Subcutaneous abdominal adipose tissue (tissue), 5 donors: Measurements from ENCODE around the gene ACKR2.

ENCODE experiments used
- H3K27ac ChIP-seq: one replicate; pipeline ENCODE4 v1.7.0; 2013; ENCODE audit warnings: low read depth, mild to moderate bottlenecking, inconsistent platforms, low read length, moderate library complexity
- H3K27me3 ChIP-seq, 5 donors: one replicate each; pipeline ENCODE4 v1.7.0; 2013; ENCODE audit warnings: low read length in 5 of 5, inconsistent platforms in 1 of 5; ENCODE audit not compliant: control insufficient read depth in 5 of 5, insufficient read depth in 4 of 5
- H3K36me3 ChIP-seq, 5 donors: one replicate each; pipeline ENCODE4 v1.7.0; 2013; ENCODE audit warnings: low read length in 5 of 5; ENCODE audit not compliant: control insufficient read depth in 5 of 5, insufficient read depth in 5 of 5
- H3K4me1 ChIP-seq, 5 donors: one replicate each; pipeline ENCODE4 v1.7.0; 2013; ENCODE audit warnings: low read length in 5 of 5, mild to moderate bottlenecking in 3 of 5, moderate library complexity in 1 of 5; ENCODE audit not compliant: control insufficient read depth in 5 of 5, insufficient read depth in 5 of 5
- H3K4me3 ChIP-seq, 5 donors: one replicate each; pipeline ENCODE4 v1.7.0; 2013; ENCODE audit warnings: low read length in 5 of 5, low read depth in 1 of 5
- H3K9ac ChIP-seq, 5 donors: one replicate each; pipeline ENCODE4 v1.7.0; 2013; ENCODE audit warnings: low read length in 5 of 5, mild to moderate bottlenecking in 4 of 5, moderate library complexity in 3 of 5
- H3K9me3 ChIP-seq, 5 donors: one replicate each; pipeline ENCODE4 v1.7.0; 2013; ENCODE audit warnings: low read length in 5 of 5; ENCODE audit not compliant: control insufficient read depth in 5 of 5
- donor health status: healthy.
- donor health status: healthy.
- donor health status: healthy.
- donor health status: healthy.
- donor health status: healthy.

The ACKR2 gene

DNA sequence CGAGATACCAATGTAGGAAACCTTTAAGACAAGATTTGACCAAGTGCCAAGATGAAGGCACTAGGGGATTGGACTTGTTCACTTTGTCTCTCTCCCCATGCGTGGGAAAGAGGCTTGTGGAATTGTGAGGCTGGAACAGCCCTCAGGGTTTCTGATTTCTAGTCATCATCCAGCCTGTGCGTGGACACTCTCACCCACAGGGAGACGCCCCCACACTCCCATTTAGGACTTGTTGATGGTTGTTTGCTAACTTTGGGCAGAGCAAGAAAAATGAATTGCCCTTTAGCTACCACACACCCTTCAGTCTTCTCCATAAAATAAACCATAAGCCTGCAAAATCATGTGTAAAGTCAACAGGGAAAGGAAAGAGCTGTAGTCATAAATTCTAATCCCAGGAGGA lies 18.4 kb downstream of the ACKR2 start:
- H3K9ac ChIP-seq, result no peak overlapping the region
- H3K36me3 ChIP-seq, result no peaks in the 10 kb centered on the region
- peaks cover 0 to 31% (median 17%) of the 10 kb centered on the region in 5 donors for H3K4me1 ChIP-seq
- no peaks in the 10 kb centered on the region for H3K27me3 ChIP-seq
- peaks cover 0 to 3% (median 0%) of the 10 kb centered on the region in 5 donors for H3K9me3 ChIP-seq
- H3K4me3 ChIP-seq, result no peak overlapping the region
- peak overlapping the region; percentile 11 for H3K27ac ChIP-seq

- H3K9ac ChIP-seq, result no peak overlapping the region
- no peak overlapping the region for H3K27ac ChIP-seq
- no peaks in the 10 kb centered on the region for H3K27me3 ChIP-seq
- no peak overlapping the region for H3K4me3 ChIP-seq
- peaks cover 0 to 31% (median 17%) of the 10 kb centered on the region in 5 donors for H3K4me1 ChIP-seq
- H3K36me3 ChIP-seq, result no peaks in the 10 kb centered on the region
- peaks cover 0 to 3% (median 0%) of the 10 kb centered on the region in 5 donors for H3K9me3 ChIP-seq
These were observed 19.9 kb downstream of the ACKR2 start for GRCh38 chr3:42829083-42829627.

DNA sequence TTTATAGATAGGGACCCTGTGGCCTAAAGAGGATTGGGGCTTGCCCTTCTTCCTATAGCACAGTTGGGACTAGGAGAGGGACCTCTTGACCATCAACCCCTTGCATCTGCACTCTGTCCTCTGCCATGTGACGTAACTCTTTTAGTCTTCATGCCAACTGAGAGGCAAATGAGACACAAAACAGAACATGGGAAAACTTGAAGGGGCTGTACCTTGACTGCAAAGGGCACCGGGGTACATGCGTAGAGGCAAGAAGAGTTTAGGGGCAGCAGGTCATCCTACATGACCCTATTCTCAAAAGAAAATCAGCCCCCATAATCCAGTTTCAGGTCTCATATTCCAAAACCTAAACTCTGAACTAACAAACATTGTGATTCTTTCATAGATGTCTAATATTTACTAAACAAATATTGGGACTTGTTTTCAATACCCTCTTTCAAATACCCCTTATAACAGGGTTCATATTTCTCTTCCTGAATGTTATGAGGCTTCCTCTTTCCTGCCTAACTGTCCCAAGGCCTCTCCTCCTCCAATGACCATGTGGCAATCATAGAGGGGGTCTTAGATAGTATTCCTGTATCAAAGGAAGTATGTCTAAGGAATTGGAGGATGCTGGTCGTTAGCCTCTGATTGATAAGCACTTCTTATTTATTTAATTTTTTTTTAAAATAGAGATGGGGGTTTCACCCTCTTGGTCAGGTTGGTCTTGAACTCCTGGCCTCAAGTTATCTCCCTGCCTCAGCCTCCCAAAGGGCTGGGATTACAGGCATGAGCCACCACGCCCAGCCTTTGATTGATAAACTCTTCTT lies 20.6 kb downstream of the ACKR2 start:
- Histone ChIP-seq H3K27ac (no peak overlapping the region), H3K9ac (no peak overlapping the region), H3K9me3 (no peaks in the 10 kb centered on the region), H3K27me3 (no peaks in the 10 kb centered on the region), H3K4me3 (no peak overlapping the region), H3K4me1 (peaks cover 0 to 31% (median 17%) of the 10 kb centered on the region in 5 donors), H3K36me3 (no peaks in the 10 kb centered on the region)

GRCh38 chr3:42830437-42831320 lies 21.4 kb downstream of the ACKR2 start:
- H3K9ac ChIP-seq, result no peak overlapping the region
- H3K4me1 ChIP-seq, result peaks cover 0 to 31% (median 17%) of the 10 kb centered on the region in 5 donors
- H3K4me3 ChIP-seq, result no peak overlapping the region
- no peaks in the 10 kb centered on the region for H3K9me3 ChIP-seq
- peak overlapping the region; percentile 31 for H3K27ac ChIP-seq
- H3K27me3 ChIP-seq, result no peaks in the 10 kb centered on the region
- no peaks in the 10 kb centered on the region for H3K36me3 ChIP-seq

GRCh38 chr3:42831321-42831713 lies 22.1 kb downstream of the ACKR2 start:
- no peaks in the 10 kb centered on the region for H3K36me3 ChIP-seq
- peaks cover 0 to 35% (median 17%) of the 10 kb centered on the region in 5 donors for H3K4me1 ChIP-seq
- H3K27me3 ChIP-seq, result no peaks in the 10 kb centered on the region
- H3K27ac ChIP-seq, result peak overlapping the region; percentile 31
- H3K4me3 ChIP-seq, result no peak overlapping the region
- H3K9me3 ChIP-seq, result no peaks in the 10 kb centered on the region
- H3K9ac ChIP-seq, result no peak overlapping the region

- peaks cover 0 to 23% (median 8%) of the 10 kb centered on the region in 5 donors for H3K4me1 ChIP-seq
- no peak overlapping the region for H3K4me3 ChIP-seq
- H3K36me3 ChIP-seq, result no peaks in the 10 kb centered on the region
- no peaks in the 10 kb centered on the region for H3K9me3 ChIP-seq
- H3K27me3 ChIP-seq, result no peaks in the 10 kb centered on the region
- H3K27ac ChIP-seq, result no peak overlapping the region
- no peak overlapping the region for H3K9ac ChIP-seq
These were observed 27.2 kb downstream of the ACKR2 start for GRCh38 chr3:42836150-42837123.

DNA sequence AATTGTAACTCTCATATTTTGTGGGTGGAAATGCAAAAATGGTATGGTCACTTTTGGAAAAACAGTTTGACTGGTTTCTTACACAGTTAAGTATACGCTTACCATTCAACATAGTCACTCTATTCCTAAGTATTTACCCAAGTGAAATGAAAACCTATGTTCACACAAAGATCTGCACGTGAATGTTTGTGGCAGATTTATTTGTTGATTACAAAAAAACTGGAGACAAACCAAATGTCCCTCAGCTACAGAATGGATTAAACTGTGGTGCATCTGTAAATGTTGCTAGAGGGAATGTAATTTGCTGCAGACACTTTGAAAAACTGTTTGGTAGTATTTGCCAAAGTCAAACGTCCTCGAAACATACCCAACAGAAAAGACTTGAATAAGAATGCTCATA lies 29.3 kb downstream of the ACKR2 start:
- Histone ChIP-seq H3K4me3 (no peak overlapping the region), H3K27ac (no peak overlapping the region), H3K27me3 (no peaks in the 10 kb centered on the region), H3K36me3 (no peaks in the 10 kb centered on the region), H3K4me1 (peaks cover 0 to 14% (median 8%) of the 10 kb centered on the region in 5 donors), H3K9ac (no peak overlapping the region), H3K9me3 (no peaks in the 10 kb centered on the region)

GRCh38 chr3:42839616-42840015 lies 30.4 kb downstream of the ACKR2 start:
- Histone ChIP-seq H3K36me3 (no peaks in the 10 kb centered on the region), H3K9ac (no peak overlapping the region), H3K4me1 (peaks cover 0 to 16% (median 11%) of the 10 kb centered on the region in 5 donors), H3K27ac (no peak overlapping the region), H3K27me3 (no peaks in the 10 kb centered on the region), H3K9me3 (no peaks in the 10 kb centered on the region), H3K4me3 (no peak overlapping the region)

DNA sequence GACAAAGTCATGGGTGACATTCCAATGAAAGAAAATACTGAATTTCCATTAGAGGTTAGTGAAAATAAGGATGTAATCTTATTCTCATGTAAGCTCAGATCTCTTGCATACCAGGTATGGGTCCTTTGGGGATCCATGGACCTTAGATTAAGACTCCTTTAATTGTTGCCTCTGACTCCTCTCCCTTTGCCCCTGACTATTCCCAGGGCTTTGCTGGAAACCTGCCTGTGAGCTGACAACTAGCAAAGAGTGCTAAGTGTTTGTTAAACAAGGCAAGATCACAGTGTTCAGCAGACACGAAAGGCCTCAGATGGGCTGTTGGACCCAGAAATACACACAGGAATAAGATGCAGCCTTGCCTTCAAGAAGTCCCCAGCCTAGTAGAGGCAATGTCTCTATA lies 32.1 kb downstream of the ACKR2 start:
- H3K36me3 ChIP-seq, result no peaks in the 10 kb centered on the region
- H3K27ac ChIP-seq, result no peak overlapping the region

More for the DNA sequence above, 32.1 kb downstream of the ACKR2 start:
- H3K4me1 ChIP-seq, result peaks cover 2 to 20% (median 18%) of the 10 kb centered on the region in 5 donors
- no peak overlapping the region for H3K9ac ChIP-seq
- no peaks in the 10 kb centered on the region for H3K9me3 ChIP-seq
- H3K27me3 ChIP-seq, result no peaks in the 10 kb centered on the region
- no peak overlapping the region for H3K4me3 ChIP-seq
